ENCODE results near the gene TRPM7. TPM values are rescaled to one million over a fixed set of nuclear protein-coding genes. Genes with fewer than 3 reads are reported as not detected.
"Not testable (repeated sequence)": the region's sequence is repeated elsewhere in the genome, so short reads cannot be mapped to it uniquely, and the experiment has no call there.

The TRPM7 gene
- total RNA-seq, 1 donor from 2014 or later, result 32.2 TPM

- intact Hi-C loops (cut with micrococcal nuclease), result no loop called here
- Histone ChIP-seq H3K27me3 (ENCODE audit: low read depth) (no peaks in the 10 kb centered on the region), H3K9me3 (replicated peaks) (no peaks in the 10 kb centered on the region), H3K27ac (replicated peaks) (no peak overlapping the region), H3K4me3 (no peak overlapping the region), H3K36me3 (peaks cover 92% of the 10 kb centered on the region), H3K4me1 (no peaks in the 10 kb centered on the region)
- no peak for TF ChIP-seq CTCF (IDR thresholded peaks at IDR 0.05; ENCODE audit: borderline replicate concordance)
- DNase-seq, result no peak
Observed at GRCh38 chr15:50613600-50613999, 73.0 kb downstream of the TRPM7 start.

GRCh38 chr15:50607129-50607528 is 79.5 kb downstream of the TRPM7 start:
- no peak for TF ChIP-seq CTCF (IDR thresholded peaks at IDR 0.05; ENCODE audit: borderline replicate concordance)
- DNase-seq, result no peak
- no peaks in the 10 kb centered on the region for H3K4me1 ChIP-seq
- no peaks in the 10 kb centered on the region for H3K9me3 ChIP-seq (replicated peaks)
- H3K27me3 ChIP-seq (ENCODE audit: low read depth), result no peaks in the 10 kb centered on the region
- H3K4me3 ChIP-seq, result no peak overlapping the region
- intact Hi-C loops (cut with micrococcal nuclease), result no loop called here
- H3K27ac ChIP-seq (replicated peaks), result no peak overlapping the region
- H3K36me3 ChIP-seq, result peaks cover 99% of the 10 kb centered on the region

GRCh38 chr15:50605462-50605861 is 81.1 kb downstream of the TRPM7 start:
- peaks cover 98% of the 10 kb centered on the region for H3K36me3 ChIP-seq

GRCh38 chr15:50602028-50602427 is 84.6 kb downstream of the TRPM7 start:
- intact Hi-C loops (cut with micrococcal nuclease); DNase-seq; H3K4me3 ChIP-seq: not testable (repeated sequence)

More at GRCh38 chr15:50605462-50605861, 81.1 kb downstream of the TRPM7 start:
- no peak for DNase-seq
- H3K4me1 ChIP-seq, result no peaks in the 10 kb centered on the region
- no peaks in the 10 kb centered on the region for H3K9me3 ChIP-seq (replicated peaks)
- H3K27me3 ChIP-seq (ENCODE audit: low read depth), result no peaks in the 10 kb centered on the region
- H3K27ac ChIP-seq (replicated peaks), result no peak overlapping the region
- H3K4me3 ChIP-seq, result no peak overlapping the region
- intact Hi-C loops (cut with micrococcal nuclease), result no loop called here
- no peak for TF ChIP-seq CTCF (IDR thresholded peaks at IDR 0.05; ENCODE audit: borderline replicate concordance)

GRCh38 chr15:50594311-50594710 is 92.3 kb downstream of the TRPM7 start:
- intact Hi-C loops (cut with micrococcal nuclease), result no loop called here
- H3K4me1 ChIP-seq, result no peaks in the 10 kb centered on the region
- no peaks in the 10 kb centered on the region for H3K27me3 ChIP-seq (ENCODE audit: low read depth)
- H3K9me3 ChIP-seq (replicated peaks), result no peaks in the 10 kb centered on the region
- no peak overlapping the region for H3K4me3 ChIP-seq
- no peak overlapping the region for H3K27ac ChIP-seq (replicated peaks)
- no peak for TF ChIP-seq CTCF (IDR thresholded peaks at IDR 0.05; ENCODE audit: borderline replicate concordance)
- no peak for DNase-seq
- H3K36me3 ChIP-seq, result peaks cover 100% of the 10 kb centered on the region

More at GRCh38 chr15:50602028-50602427, 84.6 kb downstream of the TRPM7 start:
- peaks cover 97% of the 10 kb centered on the region for H3K36me3 ChIP-seq
- H3K27ac ChIP-seq (replicated peaks); H3K27me3 ChIP-seq (ENCODE audit: low read depth); H3K9me3 ChIP-seq (replicated peaks); H3K4me1 ChIP-seq: not testable (repeated sequence)

GRCh38 chr15:50593761-50594160 is 92.8 kb downstream of the TRPM7 start:
- intact Hi-C loops (cut with micrococcal nuclease), result no loop called here
- H3K4me1 ChIP-seq, result no peaks in the 10 kb centered on the region
- TF ChIP-seq CTCF (IDR thresholded peaks at IDR 0.05; ENCODE audit: borderline replicate concordance), result no peak
- peaks cover 100% of the 10 kb centered on the region for H3K36me3 ChIP-seq
- DNase-seq, result no peak
- H3K27me3 ChIP-seq (ENCODE audit: low read depth), result no peaks in the 10 kb centered on the region
- no peak overlapping the region for H3K27ac ChIP-seq (replicated peaks)
- H3K9me3 ChIP-seq (replicated peaks), result no peaks in the 10 kb centered on the region
- no peak overlapping the region for H3K4me3 ChIP-seq

Data from left ventricle myocardium inferior (tissue), 1 donor.